NB4 (cell line): ENCODE data around the gene PIP5K1C.

Source experiments
- CTCF ChIP-seq: IDR thresholded peaks from one replicate; pipeline ENCODE4 v1.5.1; 2012; ENCODE audit warnings: low read depth, low read length
- POLR2A ChIP-seq: IDR thresholded peaks from 2 replicates; pipeline ENCODE4 v1.6.1; 2011; ENCODE audit warnings: mild to moderate bottlenecking; ENCODE audit not compliant: insufficient read length; ENCODE audit errors: extremely low read depth

GRCh38 chr19:3710265-3710812 lies 10.1 kb upstream of the PIP5K1C start:
- TF ChIP-seq POLR2A (no peak), CTCF (no peak)
